NCI-H524 treated with DMSO at 0.1 percent for 48 hours (cell line): ENCODE measurements around the gene KLHL5.
"Not testable (repeated sequence)": the region's sequence is repeated elsewhere in the genome, so short reads cannot be mapped to it uniquely, and the experiment has no call there.

ENCODE experiments used
- DNase-seq: peaks from one replicate; lab custom pipeline; 2025; lab: John Stamatoyannopoulos, UW

Gene KLHL5, protein sequence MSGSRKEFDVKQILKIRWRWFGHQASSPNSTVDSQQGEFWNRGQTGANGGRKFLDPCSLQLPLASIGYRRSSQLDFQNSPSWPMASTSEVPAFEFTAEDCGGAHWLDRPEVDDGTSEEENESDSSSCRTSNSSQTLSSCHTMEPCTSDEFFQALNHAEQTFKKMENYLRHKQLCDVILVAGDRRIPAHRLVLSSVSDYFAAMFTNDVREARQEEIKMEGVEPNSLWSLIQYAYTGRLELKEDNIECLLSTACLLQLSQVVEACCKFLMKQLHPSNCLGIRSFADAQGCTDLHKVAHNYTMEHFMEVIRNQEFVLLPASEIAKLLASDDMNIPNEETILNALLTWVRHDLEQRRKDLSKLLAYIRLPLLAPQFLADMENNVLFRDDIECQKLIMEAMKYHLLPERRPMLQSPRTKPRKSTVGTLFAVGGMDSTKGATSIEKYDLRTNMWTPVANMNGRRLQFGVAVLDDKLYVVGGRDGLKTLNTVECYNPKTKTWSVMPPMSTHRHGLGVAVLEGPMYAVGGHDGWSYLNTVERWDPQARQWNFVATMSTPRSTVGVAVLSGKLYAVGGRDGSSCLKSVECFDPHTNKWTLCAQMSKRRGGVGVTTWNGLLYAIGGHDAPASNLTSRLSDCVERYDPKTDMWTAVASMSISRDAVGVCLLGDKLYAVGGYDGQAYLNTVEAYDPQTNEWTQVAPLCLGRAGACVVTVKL

DNA sequence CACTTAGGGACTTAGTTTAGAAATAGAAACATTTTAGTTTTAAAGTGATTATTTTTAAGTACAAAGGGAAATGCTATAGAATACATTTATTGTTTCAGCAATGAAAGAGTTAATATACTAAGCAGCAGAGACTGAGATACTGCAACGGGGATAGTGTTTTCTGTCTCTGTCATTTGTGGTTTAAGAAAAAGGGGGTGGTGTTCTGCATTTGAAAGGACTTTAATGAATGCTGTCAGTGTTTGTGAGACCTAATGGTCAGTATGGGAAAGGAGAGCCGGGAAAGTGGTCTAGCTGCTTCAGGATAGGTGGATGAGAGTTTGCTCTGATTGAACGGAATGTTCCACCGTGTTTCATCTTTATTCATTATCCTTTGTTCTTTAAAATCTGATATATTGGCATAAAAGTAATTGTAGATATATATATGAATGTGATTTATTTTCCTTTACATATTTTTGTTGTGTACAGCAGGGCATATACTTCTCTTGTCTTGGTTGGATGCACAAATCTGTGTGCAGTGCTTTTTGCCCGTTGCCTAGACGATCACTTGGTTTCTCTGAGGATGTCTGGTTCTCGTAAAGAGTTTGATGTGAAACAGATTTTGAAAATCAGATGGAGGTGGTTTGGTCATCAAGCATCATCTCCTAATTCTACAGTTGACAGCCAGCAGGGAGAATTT, at the start of gene KLHL5:
KLHL5 (plus strand) TSS at position 139 of the 676 bp plus-strand sequence; CDS start at position 560, 421 bp downstream.
- no peak for DNase-seq

GRCh38 chr4:39014028-39014427, 48.0 kb upstream of the KLHL5 start:
- DNase-seq, result no peak

- DNase-seq, result no peak
Observed at GRCh38 chr4:39020130-39020529, 41.9 kb upstream of the KLHL5 start.

GRCh38 chr4:39021631-39022030, 40.4 kb upstream of the KLHL5 start:
- no peak for DNase-seq

- DNase-seq, result no peak
Observed at GRCh38 chr4:39022241-39022640, 39.8 kb upstream of the KLHL5 start.

- DNase-seq, result no peak
Observed at GRCh38 chr4:39023059-39023458, 39.0 kb upstream of the KLHL5 start.

DNA sequence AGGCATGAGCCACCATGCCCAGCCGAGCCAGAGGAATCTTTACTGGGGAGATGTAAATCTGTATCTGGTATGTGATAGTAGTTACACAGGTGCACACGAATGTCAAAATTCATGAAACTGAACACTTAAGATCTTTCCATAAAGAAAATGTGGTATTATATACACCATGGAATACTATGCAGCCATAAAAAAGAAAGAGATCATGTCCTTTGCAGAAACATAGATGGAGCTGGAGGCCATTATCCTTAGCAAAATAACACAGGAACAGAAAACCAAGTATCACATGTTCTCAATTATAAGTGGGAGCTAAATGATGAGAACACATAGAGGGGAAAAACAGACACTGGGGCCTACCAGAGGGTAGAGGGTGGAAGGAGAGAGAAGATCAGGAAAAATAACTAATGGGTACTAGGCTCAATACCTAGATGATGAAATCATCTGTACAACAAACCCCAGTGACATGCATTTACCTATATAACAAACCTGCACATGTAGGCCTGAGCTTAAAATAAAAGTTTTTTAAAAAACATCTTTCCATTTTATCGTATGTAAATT, 37.6 kb upstream of the KLHL5 start:
- no peak for DNase-seq

DNA sequence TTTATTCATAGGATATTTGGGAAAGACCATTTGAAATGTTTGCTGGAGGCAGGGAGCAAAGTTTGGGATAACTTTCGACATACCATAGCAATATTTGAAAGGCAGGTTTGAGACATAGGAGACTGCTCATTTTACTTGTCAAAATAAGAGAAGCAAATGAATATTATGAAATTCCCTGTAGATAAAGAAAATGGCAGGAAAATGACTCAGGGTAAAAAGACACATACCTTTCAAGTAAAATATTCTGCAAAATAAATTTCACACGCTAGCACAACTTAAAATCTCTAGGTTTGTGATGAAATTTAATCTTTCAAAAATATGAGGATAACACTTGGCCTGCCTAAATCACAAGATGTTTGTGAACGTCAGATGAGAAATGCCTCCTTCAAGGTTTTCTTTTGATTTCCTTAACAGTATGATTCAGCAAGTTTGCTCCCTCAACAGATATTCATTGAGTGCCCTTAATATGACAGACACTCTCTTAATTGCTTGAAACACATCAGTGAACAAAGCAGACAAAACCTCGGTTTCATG, 36.4 kb upstream of the KLHL5 start:
- no peak for DNase-seq

DNA sequence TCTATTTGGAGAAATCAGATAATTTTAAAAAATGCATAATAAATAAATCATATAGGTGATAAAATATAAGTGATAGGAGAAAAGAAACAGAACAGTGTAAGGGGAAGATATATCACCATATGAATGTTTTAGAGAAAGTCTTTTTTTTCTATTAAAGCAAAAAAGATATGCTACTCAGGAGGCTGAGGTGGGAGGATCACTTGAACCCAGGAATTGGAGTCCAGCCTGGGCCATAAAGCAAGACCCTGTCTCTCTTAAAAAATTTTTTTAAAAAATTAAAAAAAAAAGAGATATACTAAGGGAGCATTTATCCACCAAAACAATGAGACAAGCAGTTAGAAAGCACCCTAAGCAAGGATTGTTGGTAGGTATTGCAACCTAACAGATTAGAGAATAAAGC, 35.9 kb upstream of the KLHL5 start:
- DNase-seq, result no peak

DNA sequence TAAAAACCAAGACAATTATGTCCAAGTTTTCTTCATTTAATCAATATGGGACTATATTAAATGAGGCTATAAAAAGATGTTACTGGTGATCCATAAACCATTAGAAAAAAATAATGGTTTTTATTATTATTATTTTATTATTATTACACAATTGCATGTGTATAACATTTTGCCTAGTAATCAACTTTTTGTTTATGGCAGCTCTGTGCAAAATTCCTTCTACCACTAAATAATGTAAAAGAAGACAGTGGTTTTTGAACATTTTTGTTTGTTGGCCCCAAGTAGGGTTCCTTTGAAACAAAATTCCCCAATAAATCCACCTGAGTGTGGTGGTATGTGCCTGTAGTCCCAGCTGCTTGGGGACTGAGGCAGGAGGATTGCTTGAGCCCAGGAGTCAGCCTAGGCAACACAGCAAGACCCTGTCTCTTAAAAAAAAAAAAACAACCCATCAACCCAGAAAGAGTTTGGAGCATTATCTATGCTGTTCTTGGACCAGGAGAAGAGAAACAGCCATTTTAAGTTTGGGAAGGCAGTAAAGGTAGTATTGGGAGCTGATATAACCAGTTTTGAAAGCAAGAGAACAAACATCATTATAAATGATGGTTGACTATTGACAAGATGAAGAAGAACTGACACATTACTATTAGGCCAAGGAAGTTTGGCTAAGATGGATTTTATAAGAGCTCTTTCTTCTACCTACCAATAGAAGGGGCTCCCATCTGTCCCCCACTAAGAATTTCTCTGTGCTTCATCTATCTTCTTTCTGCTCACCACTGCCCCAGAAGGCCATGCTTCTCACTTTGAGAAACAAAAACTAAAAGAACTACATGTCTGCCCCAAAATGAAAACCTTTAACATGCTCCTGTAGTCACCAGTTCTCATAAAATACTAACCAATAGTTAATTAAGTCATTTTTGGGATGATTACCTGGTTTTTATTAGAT, 32.0 kb upstream of the KLHL5 start:
- DNase-seq, result no peak

DNA sequence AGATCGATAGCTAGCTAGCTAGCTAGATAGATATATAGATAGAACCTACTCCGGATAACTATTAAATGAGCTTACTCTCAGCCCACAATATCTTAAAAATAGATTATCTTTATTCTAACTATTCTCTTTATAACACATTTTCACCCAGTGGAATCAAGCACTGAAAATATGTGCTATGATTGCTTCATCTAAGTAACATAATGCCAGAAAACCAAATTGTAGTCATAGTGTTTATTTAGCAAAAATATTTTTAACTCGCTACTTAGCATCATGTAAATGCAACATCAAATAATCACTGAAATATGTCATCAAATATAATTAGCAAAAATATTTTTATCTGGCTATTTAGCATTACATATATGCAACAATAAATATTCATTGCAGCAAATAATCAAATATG, 31.3 kb upstream of the KLHL5 start:
- no peak for DNase-seq

- not testable (repeated sequence) for DNase-seq
Observed at GRCh38 chr4:39031590-39032020, 30.4 kb upstream of the KLHL5 start.

DNA sequence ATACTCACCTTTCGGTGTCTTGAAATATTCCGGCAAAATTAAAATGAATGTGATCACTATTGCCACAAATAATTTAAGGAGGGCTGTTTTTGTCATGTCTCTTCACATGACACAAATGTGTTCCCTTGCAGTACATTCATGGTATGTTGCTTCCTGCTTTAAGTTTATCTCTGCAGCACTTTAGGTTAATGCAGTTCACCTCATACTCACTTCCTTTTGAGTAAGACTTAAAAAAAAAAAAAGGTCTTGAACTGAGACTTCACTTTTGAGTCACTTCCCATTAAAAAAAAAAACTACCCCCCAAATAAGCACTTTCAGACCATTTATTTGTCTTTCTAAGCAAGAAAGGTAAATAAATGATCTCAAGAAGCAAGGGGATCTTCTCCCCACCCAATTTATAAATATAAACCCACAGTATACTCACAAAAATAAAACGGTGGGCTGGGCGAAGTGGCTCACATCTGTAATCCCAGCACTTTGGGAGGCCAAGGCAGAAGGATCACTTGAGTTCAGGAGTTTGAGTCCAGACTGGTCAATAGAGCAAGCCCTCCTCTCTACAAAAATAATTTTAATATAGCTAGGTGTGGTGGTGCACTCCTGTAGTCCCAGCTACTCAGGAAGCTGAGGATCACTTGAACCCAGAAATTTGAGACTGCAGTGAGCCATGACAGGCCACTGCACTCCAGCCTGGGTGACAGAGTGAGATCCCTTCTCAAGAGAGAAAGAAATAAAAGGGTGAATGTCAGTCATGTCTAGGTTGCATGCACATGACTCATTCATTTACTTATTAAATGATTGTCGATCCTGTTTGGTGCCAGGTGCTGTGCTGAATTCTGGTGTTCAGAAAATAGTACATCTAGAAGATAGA, 29.6 kb upstream of the KLHL5 start, which contains the start of gene TMEM156:
TMEM156 (minus strand) TSS at position 192 of the 868 bp plus-strand sequence; CDS start at position 96, 96 bp downstream.
- DNase-seq, result no peak

- no peak for DNase-seq
Observed at GRCh38 chr4:39036172-39036571, 25.9 kb upstream of the KLHL5 start.

DNA sequence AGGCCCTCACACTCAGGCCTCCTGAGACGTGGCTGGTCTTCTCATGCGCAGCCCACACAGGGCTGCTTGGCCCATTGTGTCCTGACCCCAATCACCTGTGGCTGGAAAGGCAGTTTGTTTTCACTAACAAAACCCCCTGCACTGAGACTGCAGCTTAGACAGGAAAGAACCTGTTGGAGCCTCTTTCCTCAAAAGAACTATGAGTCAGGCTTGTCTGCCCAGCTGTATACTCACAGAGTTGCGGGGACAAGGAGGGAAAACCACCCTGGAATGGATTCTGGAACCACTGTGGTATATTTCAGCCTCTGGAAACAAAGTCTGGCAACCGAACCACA, 24.6 kb upstream of the KLHL5 start:
- no peak for DNase-seq

- DNase-seq, result no peak
Observed at GRCh38 chr4:39037941-39038340, 24.1 kb upstream of the KLHL5 start.

- no peak for DNase-seq
Observed at GRCh38 chr4:39039108-39039507, 22.9 kb upstream of the KLHL5 start.

DNA sequence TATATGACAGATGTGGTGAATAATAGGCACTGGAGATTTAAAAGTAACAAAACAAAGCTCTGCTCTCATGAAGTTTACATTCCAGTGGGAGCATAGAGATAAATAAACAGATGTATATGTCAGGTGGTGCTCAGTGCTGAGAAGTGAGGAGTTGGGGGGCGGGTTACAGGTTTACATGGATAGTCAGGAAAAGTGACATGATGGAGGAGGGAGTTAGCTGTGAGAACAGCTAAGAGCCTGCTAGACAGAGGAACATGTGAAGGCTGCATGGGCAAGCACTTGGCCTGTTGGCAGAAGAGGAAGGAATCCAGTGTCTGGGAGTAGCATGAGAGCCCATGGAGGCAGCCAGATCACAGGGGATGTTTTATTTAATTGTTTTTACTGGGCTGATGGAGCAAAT, 19.7 kb upstream of the KLHL5 start:
- no peak for DNase-seq

- DNase-seq, result no peak
Observed at GRCh38 chr4:39043058-39043860, 18.8 kb upstream of the KLHL5 start.
